ENCODE data around the gene TSPAN32.

The TSPAN32 gene

DNA sequence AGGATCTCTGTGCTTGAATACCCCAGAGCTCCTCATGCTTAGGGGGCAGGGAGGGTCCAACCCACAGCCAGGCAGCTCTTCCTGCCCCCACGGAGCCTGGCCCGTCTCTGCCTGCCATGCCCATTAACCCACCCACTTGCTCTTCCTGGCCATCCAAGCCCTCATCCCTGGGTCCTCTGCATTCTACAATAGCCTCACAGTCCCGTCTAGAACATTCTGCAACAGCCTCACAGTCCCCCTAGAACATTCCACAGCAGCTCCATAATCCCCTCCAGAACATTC lies 15.1 kb downstream of the TSPAN32 start:
- no peak overlapping the region for H3K4me3 ChIP-seq (replicated peaks; ENCODE audit: insufficient read depth, low read length)
- TF ChIP-seq POLR2AphosphoS5 (IDR thresholded peaks at IDR 0.05; ENCODE audit: low read depth) (no peak), GABPA (IDR thresholded peaks at IDR 0.05; ENCODE audit: low read depth) (no peak), SPI1 (IDR thresholded peaks at IDR 0.05; ENCODE audit: borderline replicate concordance, low read depth) (no peak), CTCF (IDR thresholded peaks at IDR 0.05; ENCODE audit: insufficient read depth, low read length) (no peak)
- TF ChIP-seq, protein P1, sequence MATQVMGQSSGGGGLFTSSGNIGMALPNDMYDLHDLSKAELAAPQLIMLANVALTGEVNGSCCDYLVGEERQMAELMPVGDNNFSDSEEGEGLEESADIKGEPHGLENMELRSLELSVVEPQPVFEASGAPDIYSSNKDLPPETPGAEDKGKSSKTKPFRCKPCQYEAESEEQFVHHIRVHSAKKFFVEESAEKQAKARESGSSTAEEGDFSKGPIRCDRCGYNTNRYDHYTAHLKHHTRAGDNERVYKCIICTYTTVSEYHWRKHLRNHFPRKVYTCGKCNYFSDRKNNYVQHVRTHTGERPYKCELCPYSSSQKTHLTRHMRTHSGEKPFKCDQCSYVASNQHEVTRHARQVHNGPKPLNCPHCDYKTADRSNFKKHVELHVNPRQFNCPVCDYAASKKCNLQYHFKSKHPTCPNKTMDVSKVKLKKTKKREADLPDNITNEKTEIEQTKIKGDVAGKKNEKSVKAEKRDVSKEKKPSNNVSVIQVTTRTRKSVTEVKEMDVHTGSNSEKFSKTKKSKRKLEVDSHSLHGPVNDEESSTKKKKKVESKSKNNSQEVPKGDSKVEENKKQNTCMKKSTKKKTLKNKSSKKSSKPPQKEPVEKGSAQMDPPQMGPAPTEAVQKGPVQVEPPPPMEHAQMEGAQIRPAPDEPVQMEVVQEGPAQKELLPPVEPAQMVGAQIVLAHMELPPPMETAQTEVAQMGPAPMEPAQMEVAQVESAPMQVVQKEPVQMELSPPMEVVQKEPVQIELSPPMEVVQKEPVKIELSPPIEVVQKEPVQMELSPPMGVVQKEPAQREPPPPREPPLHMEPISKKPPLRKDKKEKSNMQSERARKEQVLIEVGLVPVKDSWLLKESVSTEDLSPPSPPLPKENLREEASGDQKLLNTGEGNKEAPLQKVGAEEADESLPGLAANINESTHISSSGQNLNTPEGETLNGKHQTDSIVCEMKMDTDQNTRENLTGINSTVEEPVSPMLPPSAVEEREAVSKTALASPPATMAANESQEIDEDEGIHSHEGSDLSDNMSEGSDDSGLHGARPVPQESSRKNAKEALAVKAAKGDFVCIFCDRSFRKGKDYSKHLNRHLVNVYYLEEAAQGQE (IDR thresholded peaks at IDR 0.05; ENCODE audit: insufficient replicate concordance, low read depth), result no peak
- DNase-seq (ENCODE audit: low read depth in 1 of 2, low spot score in 1 of 2), result no peak
- H3K27ac ChIP-seq (replicated peaks), result no peak overlapping the region
- peaks cover 2% of the 10 kb centered on the region for H3K27me3 ChIP-seq (ENCODE audit: insufficient read depth, poor library complexity, severe bottlenecking)

- Histone ChIP-seq H3K27me3 (ENCODE audit: insufficient read depth, poor library complexity, severe bottlenecking) (peaks cover 2% of the 10 kb centered on the region), H3K27ac (replicated peaks) (no peak overlapping the region), H3K4me3 (replicated peaks; ENCODE audit: insufficient read depth, low read length) (no peak overlapping the region)
- DNase-seq (ENCODE audit: low read depth in 1 of 2, low spot score in 1 of 2), result no peak
- no peak for TF ChIP-seq GABPA (IDR thresholded peaks at IDR 0.05; ENCODE audit: low read depth)
- TF ChIP-seq, protein P1 (IDR thresholded peaks at IDR 0.05; ENCODE audit: insufficient replicate concordance, low read depth), result no peak
- no peak for TF ChIP-seq SPI1 (IDR thresholded peaks at IDR 0.05; ENCODE audit: borderline replicate concordance, low read depth)
- no peak for TF ChIP-seq CTCF (IDR thresholded peaks at IDR 0.05; ENCODE audit: insufficient read depth, low read length)
- peak; percentile 39 for TF ChIP-seq POLR2AphosphoS5 (IDR thresholded peaks at IDR 0.05; ENCODE audit: low read depth)
Measured at GRCh38 chr11:2317354-2318050, 15.7 kb downstream of the TSPAN32 start.

GRCh38 chr11:2318123-2318522 lies 16.3 kb downstream of the TSPAN32 start:
- no peak for DNase-seq (ENCODE audit: low read depth in 1 of 2, low spot score in 1 of 2)
- peaks cover 2% of the 10 kb centered on the region for H3K27me3 ChIP-seq (ENCODE audit: insufficient read depth, poor library complexity, severe bottlenecking)
- TF ChIP-seq POLR2AphosphoS5 (IDR thresholded peaks at IDR 0.05; ENCODE audit: low read depth), result peak; percentile 4; the same call in 1 of the 2 replicates
- no peak for TF ChIP-seq GABPA (IDR thresholded peaks at IDR 0.05; ENCODE audit: low read depth)
- TF ChIP-seq CTCF (IDR thresholded peaks at IDR 0.05; ENCODE audit: insufficient read depth, low read length), result no peak
- TF ChIP-seq, protein P1 (IDR thresholded peaks at IDR 0.05; ENCODE audit: insufficient replicate concordance, low read depth), result no peak
- TF ChIP-seq SPI1 (IDR thresholded peaks at IDR 0.05; ENCODE audit: borderline replicate concordance, low read depth), result no peak
- no peak overlapping the region for H3K27ac ChIP-seq (replicated peaks)
- H3K4me3 ChIP-seq (replicated peaks; ENCODE audit: insufficient read depth, low read length), result no peak overlapping the region
